Lower leg skin (tissue), 3 donors: ENCODE measurements around the gene TPST2.

ENCODE experiments used
- CTCF ChIP-seq, 3 donors: fragments of 450-650 bp; IDR thresholded peaks; one replicate each; pipeline ENCODE4 v1.5.1; 2016; ENCODE audit warnings: antibody characterized with exemption in 3 of 3, mild to moderate bottlenecking in 3 of 3, moderate library complexity in 2 of 3
- POLR2A ChIP-seq, 2 donors: fragments of 450-650 bp; IDR thresholded peaks; one replicate each; pipeline ENCODE4 v1.6.1; 2016 to 2017; ENCODE audit warnings: antibody characterized with exemption in 2 of 2, mild to moderate bottlenecking in 1 of 2, moderate library complexity in 1 of 2

GRCh38 chr22:26484360-26484706 is 105.6 kb downstream of the TPST2 start:
- TF ChIP-seq POLR2A (IDR thresholded peaks at IDR 0.05) (no peak), CTCF (IDR thresholded peaks at IDR 0.05) (no peak)
